Measurements from ENCODE around the gene MARK3.

Gene MARK3

GRCh38 chr14:103548463-103549351, 163.5 kb downstream of the MARK3 start:
- no peaks in the 10 kb centered on the region for H3K27me3 ChIP-seq
- no peaks in the 10 kb centered on the region for H3K36me3 ChIP-seq
- TF ChIP-seq CTCF (IDR thresholded peaks at IDR 0.05) = no peak
- H3K9me3 ChIP-seq = no peaks in the 10 kb centered on the region
- no peaks in the 10 kb centered on the region for H3K4me1 ChIP-seq (ENCODE audit: control insufficient read depth in 1 of 2, insufficient read depth in 1 of 2, low read depth in 1 of 2, low read length in 1 of 2)
- no peak overlapping the region for H3K4me3 ChIP-seq (ENCODE audit: low read depth in 1 of 2, low read length in 1 of 2)
- no peak overlapping the region for H3K27ac ChIP-seq

GRCh38 chr14:103549361-103550311, 164.4 kb downstream of the MARK3 start:
- TF ChIP-seq CTCF (IDR thresholded peaks at IDR 0.05) = no peak
- Histone ChIP-seq H3K4me1 (ENCODE audit: control insufficient read depth in 1 of 2, insufficient read depth in 1 of 2, low read depth in 1 of 2, low read length in 1 of 2) (no peaks in the 10 kb centered on the region), H3K27me3 (no peaks in the 10 kb centered on the region), H3K36me3 (no peaks in the 10 kb centered on the region), H3K9me3 (no peaks in the 10 kb centered on the region), H3K27ac (no peak overlapping the region), H3K4me3 (ENCODE audit: low read depth in 1 of 2, low read length in 1 of 2) (no peak overlapping the region)

GRCh38 chr14:103550451-103551337, 165.5 kb downstream of the MARK3 start:
- Histone ChIP-seq H3K27me3 (no peaks in the 10 kb centered on the region), H3K9me3 (no peaks in the 10 kb centered on the region), H3K4me3 (ENCODE audit: low read depth in 1 of 2, low read length in 1 of 2) (no peak overlapping the region), H3K4me1 (ENCODE audit: control insufficient read depth in 1 of 2, insufficient read depth in 1 of 2, low read depth in 1 of 2, low read length in 1 of 2) (no peaks in the 10 kb centered on the region), H3K36me3 (no peaks in the 10 kb centered on the region), H3K27ac (no peak overlapping the region)
- no peak for TF ChIP-seq CTCF (IDR thresholded peaks at IDR 0.05)

GRCh38 chr14:103551338-103551762, 166.1 kb downstream of the MARK3 start:
- Histone ChIP-seq H3K27me3 (no peaks in the 10 kb centered on the region), H3K27ac (no peak overlapping the region), H3K9me3 (no peaks in the 10 kb centered on the region), H3K4me1 (ENCODE audit: control insufficient read depth in 1 of 2, insufficient read depth in 1 of 2, low read depth in 1 of 2, low read length in 1 of 2) (no peaks in the 10 kb centered on the region), H3K36me3 (no peaks in the 10 kb centered on the region), H3K4me3 (ENCODE audit: low read depth in 1 of 2, low read length in 1 of 2) (no peak overlapping the region)
- TF ChIP-seq CTCF (IDR thresholded peaks at IDR 0.05) = no peak

Measured in neutrophil (primary cell).